ENCODE measurements around the gene MAML3.

Gene MAML3

DNA sequence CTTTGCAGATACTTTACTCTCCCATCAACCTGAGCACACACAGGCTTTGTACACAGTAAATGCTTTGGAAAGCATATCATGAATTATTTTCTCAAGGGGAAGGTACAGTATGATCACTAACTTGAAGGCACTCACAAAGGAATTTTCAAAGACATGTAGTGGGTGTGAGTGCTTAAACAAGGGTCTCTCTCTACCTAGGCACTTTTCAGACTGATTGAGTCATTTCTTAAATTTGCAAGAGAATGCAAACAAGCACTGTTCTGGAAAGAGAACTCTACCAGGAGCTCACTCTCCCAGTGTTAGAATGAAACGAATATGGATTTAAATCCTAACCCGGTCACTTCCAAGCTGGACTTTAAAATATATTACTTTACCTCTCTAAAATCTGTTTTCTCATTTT lies 85.7 kb downstream of the MAML3 start:
- DNase-seq = no peak

DNA sequence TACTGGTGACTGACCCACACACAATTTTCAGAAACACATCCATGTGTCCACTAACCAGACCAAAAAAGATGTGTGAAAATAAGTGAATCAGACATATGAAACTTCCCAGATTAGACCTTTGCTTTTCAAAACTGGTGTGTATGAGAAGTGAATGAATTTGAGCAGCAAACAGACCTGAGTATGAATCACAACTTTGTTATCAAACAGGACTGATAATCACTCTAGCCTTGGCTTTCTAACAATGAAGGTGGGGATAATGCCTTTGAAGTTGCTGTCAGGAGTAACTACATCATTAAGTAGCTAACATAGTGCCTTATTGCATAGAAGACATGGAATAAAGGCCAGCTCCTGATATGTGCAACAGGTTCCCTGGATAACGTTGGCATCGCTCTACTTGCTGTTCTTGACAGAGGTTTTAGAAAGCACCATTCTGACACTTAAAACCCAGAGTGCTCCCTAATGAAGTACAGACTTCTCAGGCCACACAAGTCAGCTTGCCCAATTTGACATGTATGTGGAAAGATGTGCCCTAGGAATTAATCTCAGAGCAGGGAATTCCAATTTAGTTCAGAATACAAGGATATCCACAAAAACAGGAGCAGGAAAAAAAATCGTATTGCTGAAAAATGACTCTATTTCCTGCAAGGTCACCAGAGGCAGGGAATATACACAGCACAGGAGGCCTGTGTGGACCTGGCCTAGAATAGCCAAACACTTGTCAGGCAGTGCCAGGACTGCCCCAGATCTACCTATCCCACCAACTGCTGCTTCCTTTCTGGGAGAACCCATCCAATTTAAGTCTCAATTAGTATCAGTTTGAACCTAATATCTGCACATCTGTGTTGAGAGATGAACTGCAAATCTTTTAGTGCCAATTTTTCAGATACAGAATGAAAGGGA lies 87.7 kb downstream of the MAML3 start:
- no peak for DNase-seq

DNA sequence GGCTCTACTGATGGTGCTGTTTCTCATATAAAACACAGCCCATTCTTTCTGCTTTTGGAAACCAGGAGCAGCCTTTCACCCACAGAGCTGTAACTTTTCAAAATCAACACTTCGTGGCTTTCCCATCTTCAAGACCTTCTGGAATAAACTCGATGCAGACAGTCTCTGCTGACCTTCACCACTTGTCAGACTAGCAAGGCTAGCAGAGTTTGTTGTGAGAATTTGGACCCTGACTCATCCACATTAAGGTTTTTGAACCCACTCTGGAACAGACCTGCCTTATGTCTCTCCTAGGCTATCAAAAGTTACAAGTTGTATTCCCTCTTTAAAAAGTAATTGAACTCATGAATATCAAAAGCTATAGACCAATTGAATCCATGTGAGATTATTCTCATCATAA lies 88.6 kb downstream of the MAML3 start:
- DNase-seq = no peak

DNA sequence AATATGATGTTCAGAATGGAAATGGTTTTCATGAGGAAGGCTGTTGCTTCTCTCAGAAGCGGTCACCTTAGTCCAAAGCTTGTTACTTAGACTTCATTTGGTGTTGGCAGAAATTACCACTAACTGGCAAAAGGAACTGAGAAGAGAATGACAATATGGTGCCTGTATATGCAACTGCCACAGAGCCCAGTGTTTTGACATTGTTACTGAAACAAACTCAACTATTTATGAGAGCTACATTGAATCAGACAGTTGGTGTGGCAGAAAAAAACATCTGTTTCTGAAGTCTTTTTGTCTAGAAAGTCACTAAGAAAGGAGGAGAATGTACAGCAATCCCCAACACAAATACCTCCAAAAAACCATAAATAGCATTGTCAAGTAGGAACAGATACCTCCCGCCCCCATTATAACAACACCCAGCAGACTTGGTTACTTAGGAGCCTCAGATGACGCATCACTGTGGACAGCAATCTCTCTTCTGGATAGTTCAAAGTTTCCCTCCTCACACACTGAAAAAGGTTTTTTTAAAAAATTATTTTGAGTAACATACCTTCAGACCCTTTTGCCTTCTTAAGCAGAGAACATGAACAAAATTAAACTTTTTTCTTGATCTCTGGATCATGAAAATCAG lies 92.2 kb downstream of the MAML3 start:
- DNase-seq = no peak

DNA sequence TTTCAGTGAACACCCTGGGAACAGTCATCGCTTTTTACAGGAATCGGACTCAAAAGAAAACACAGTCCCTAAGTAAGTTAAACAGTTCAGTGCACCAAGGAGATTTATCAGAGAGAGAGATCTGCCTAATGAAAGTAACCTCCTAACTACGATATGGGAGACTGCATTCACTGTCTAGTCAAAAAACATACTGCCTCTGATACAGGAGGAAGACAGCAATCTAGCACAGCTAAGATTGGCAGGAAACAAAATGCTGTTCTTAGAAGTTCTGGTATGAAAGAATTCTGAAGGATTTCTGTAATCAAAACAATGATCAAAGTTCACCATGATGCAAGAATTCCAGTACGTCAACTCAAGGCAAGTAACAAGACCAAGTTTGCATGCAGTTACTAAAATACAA lies 92.8 kb downstream of the MAML3 start:
- no peak for DNase-seq

DNA sequence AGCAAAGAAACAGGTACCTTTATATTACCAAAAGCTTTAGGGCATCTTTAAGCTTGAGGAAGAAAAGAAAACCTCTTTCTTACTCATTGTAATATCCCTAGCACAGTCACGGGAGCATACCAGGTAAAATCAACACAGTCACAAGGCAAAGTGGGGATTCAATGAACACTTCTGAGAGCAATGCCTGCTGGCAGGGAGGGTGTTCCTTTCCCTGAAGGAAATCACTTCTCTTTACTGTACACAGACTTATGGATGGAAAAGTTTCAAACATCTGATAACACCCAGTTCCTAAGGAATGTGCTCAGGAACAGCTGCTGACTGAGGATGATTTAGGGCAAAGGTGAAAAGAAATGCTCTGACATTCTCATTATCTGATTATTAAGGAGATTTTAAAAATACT lies 94.8 kb downstream of the MAML3 start:
- no peak for DNase-seq

DNA sequence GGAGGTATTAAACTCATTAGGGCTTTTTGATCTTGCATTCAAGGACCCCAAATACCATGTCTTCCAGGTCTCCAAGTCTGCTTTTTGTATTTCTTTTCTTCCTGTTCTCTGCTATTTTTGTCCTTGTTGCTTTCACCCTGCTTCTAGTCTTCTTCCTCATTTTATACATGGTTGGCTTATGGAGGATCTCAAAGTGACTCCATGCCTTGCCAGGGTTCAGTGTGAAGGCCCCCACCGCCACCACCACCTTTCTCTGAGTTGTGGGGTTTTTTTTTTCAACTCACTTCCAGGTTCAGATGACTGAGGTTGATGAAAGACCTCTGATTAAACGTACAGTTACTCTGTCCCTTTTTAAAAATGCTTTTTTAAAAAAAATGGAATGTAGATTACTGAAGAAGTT lies 96.3 kb downstream of the MAML3 start:
- DNase-seq = no peak

DNA sequence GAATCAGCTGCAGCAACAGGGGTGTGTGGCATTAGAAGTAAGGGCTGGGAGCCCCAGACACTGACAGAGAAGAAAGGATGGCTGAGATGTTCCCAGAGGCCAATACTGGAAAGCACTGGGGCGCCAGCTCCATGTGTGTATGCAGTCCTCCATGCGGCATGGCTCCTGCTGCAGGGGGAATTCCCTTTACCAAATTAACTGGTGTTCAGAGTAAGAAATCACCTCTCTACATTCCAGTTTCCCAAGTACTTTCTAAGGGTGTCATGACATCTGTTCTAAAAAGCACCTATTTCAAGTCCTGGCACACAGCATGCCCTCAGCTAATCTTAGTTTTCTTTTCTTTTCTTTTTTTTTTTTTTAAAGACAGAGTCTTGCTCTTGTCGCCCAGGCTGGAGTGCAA lies 98.0 kb downstream of the MAML3 start:
- no peak for DNase-seq

DNA sequence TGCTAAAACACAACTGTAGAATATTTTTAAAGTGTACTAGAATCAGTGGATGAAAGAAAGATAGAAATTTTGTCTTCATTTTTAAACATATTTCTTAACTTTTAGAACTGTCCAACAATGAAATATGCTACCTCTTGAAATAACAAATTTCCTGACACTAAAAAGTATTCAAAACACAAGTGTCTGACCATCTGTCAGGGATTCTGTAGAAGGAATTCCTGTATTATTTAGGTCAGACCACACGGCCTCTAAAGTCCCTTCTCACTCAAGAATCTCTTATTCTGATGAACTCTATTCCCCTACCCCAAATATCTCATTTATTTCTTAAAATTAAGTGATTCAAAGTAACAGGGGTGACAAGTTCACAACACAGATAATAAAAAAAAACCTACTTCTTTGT lies 99.1 kb downstream of the MAML3 start:
- DNase-seq = no peak

DNA sequence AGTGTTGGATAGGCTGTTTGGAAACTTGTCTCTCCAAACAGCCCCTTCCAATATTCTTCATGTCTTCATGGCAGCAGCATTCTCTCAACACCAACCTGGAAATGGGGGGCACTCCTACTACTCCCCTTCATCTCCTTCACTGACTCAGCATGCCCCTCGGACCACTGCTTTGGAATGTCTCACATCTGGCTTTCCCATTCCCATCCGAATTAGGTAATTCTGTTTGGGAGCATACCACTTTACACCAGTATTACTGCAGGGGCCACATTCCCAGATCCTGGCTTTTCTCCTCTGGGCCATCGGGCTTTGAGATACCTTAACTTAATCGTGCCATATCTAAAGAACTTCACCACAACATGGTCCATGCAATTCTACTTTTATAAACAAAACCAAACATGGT lies 100.8 kb downstream of the MAML3 start:
- no peak for DNase-seq

DNA sequence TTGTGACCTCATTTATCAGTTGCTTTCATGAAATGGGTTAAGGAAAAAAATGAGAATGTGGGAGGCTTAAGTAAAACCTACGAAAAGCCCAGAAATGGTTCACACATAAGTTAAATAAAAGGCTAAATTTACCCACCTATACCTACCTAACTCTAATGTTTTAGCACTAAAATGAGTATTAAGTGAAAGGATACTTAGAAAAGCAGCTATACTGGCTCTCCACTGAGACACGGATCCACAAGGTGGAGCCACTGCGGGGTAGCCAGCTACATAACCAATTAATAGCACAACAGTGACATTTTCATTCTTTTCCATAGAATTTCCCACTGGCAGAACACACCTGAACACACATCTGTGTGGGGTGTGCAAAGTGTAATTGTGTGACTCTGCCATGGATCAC lies 101.9 kb downstream of the MAML3 start:
- DNase-seq = peak; percentile 74

DNA sequence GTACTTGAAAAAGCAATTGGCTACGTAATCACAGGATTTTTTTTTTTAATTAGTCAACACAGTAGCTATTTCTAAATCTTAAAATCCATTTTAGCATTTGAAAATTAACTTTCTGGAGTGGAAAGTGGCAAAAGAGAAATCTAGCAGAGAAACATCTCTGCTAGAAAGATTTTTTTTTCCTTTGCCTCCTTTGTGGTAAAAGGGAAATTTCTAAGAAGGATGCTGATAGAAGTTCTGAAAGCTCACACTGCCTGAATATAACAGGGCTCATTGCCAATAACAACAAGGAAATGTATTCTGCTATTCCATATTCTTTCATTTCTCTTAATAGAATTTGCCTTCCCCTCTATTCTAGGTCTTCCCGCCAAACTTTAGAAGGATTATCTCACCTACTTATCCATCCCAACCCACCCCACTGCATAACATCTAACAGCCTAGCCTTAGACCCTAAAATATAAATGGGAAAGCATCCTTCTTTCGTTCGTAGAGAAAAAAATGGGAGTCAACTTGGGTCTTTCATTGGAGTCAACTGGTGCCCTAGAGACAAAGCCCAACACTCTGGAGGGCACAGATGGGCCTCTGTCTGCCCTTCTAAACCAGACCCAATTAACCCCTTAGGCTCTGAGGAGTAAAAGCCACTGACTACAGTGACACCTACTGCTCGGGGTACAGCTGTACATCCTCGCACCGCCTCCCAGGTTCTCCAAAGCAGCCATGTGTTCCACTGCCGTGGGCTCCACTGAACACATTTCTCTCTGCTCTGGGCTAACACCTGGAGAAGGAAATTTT lies 103.9 kb downstream of the MAML3 start:
- DNase-seq = no peak

DNA sequence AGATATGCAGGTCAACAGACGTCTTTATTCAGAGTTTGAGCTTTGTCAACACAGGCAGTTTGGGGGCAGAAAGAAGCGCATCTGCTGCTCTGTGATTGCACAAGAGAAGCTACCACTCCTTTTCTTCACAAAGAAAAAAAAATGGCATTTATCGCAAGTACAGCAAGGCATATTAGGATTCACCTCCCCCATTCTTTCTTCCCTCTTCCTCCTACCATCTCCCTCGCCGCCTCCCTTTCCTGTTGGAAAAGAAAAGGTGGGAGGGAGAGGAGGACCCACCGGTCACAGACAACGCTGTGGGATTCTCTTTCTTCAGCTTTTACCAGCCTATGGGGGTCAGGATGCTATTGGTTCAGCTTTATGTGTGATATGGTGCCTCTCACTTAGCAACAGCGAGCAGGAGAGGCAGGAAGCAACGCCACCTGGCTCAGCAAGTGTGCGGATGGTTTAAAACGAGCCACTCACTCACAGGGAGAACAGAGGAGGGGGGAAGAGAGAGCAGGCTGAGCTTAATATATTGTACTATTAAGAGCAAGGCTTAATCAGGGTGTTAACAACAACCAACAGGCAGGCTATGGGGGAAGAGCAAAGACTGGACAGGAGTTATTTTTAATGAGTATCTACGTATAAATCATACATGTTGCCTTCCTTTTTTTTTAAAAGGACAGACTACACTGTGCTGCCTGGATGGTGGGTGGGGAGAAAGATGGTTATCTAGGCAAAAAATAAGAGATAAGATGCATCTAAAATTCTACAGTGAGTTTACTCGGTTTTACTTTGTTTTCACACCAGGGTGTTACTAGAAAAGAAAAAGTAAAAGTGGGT lies 104.7 kb downstream of the MAML3 start:
- DNase-seq = peak; percentile 41

DNA sequence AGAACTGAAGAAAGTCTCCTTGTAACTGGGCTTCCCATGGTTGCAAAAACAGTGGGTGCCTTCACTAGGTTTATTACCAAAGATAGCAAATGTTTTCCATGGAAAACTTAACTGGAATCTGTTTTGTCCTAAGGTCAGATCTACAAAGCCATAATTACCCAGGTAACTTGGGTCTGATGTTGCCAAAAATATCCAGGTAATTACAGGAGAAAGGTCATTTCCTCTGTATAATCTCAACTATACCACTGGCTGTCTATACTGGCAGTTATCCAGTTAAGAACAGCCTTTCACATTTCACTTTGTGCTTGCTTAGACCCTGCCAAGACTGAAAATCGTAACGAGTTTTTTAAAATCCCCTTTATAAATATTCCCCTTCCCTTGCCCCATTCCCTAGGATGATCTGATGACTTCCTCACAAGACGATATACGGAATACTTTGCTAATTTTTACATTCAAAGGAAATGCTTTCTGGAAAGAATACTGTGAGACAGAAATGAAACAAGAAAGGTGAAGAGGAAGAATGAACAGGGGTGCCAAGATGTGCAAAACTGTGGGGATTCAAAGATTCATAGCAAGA lies 105.5 kb downstream of the MAML3 start:
- no peak for DNase-seq

DNA sequence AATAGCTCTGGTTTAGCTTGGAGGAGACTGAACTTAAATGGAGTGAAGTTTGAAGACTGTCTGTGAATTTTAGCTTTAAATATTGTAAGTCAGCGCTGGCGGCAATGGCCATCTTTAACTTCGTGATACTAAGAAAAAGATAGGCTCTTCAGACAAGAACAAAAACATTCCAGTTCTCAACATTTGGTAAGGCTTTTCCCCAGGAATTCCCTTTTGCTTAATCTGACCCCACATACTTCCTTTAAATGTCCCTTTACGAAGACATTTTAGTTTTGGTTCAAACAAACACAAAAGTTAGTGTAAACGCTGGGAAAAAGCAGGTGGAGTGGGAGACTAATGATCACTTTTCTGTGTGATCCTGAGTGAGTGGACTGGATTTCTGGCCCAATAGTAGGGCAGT lies 106.2 kb downstream of the MAML3 start:
- no peak for DNase-seq

DNA sequence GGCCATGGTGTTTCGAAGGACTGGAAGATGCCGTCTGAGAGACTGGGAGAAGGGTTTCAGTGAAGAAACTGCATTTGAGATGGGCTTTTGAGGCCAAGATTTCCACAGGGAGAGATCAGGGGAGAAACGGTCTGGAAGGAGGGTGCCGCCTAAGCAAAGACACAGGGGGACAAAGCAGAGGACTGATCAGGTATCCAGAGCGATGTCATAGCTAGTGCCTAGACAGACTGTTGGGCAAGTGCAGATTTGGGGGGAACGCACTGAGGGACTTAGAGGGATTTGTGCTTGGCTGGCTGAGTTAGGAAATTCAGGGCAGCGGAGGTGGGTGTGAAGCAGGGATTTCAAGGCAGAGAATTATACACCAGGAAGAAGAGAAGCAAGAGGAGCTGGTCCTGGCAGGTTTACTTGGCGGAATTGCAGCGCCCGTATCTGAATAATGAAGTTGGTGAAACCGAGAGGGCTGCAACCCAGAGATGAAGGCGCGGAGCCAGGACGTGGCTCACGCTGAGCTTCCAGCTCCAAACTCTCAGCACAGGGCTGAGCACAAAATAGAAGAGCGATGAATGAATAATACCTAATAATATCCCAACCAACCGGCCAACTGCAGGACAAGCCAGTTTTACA lies 106.9 kb downstream of the MAML3 start:
- peak; percentile 22 for DNase-seq

DNA sequence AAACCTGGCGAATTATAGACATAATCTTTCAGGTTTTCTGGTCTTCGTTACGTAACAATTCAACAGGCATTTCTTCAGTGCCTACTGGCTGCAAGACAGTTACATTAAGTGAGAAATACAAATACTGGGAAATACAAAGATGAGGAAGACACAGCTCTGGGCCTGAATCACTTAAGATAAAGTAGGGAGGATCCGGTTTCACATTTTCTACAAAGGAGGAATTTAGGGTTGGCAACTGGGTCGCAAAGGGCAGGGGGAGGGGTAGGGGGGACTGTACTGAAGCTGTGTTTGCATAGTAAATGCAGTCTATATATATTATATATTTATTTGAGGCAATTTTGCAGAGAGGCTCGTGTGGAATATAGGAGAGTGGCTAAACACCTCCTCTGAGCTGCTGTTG lies 107.4 kb downstream of the MAML3 start:
- no peak for DNase-seq

DNA sequence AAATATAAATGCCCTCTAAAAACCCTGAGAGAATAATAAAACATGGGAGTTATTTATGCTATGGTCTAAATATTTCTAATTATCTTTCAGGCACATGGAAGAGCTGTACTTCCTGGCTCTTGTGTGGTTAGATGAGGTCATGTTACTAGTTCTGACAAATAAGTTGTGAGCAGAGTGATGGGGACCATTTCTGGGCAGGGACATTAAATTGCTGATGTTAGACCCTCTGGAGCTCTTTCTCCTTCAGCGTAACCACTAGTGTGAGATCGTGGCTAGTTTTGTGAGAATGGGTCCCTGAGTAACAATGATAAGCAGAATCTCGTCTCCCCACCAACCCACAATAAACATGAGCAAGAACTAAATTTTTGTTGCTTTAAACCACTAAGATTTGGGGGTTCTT lies 108.0 kb downstream of the MAML3 start:
- no peak for DNase-seq

DNA sequence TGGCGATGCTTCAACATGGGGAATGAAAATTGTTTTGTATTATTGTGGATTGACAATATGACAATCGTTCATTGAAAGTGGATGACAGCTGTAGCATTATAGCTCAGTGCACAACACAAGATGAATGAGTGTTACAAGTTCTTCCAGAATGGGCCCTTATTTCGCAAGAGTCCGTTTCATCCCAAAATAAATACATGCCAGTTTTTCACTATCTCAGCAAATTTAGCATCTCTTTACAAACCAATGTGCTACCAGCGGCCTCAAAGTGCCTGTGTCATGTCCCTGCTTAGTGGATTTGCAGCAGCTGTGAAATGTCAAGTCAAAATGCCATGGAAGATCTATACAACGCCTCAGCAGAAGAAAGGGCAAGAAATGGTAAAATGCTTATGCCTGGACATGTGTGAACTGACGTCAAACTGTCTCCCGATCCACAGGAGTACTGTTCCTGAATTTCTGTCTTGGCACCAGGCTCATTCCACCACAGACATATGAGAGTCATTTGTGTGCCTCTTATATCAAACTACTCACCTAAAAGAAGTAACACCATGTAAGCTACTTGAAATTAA lies 109.6 kb downstream of the MAML3 start:
- peak; percentile 34 for DNase-seq

DNA sequence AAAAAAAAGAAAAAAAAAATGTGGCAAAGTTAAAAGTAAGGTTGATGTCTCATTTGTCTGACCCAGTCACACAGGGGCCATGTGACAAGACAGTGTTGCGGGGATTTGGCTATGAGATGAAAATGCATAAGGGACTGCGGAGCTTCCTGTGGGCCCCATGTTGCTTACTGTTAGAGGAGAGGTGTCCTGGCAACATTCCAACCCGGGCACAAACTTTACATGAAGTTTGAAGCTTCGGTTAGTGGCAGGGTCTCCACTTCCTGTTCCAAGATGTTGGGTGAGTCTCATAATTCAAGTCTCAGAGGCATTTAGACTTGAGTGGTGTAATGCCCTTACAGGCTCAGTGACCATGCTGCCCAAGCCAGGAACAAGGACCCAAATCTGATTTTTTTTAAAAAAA lies 111.3 kb downstream of the MAML3 start:
- no peak for DNase-seq

DNA sequence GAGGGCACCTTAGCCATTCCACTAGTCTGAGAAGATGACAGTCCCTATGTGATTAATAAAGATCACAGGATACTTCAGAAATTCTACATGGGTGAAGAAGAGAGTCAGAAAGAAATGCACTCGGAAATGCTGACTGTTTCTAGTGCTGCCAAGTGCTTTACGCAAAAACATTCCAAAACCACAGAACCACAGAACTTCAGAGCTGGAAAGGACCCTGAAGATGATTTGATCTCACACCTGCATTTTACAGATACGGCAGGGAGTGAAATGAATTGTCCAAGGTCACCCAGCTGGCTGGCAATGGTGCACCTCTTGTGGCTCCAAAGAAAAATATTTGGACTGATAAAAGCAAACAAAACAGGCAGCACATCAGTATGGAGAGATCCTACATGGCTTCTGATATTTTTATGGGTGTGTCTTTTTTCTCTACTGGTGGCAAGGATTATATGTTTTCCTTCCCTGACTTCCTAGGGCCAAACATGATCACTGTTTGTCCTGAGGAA lies 115.9 kb downstream of the MAML3 start:
- DNase-seq = no peak
